ENCODE results near the gene CXXC5.

DNA sequence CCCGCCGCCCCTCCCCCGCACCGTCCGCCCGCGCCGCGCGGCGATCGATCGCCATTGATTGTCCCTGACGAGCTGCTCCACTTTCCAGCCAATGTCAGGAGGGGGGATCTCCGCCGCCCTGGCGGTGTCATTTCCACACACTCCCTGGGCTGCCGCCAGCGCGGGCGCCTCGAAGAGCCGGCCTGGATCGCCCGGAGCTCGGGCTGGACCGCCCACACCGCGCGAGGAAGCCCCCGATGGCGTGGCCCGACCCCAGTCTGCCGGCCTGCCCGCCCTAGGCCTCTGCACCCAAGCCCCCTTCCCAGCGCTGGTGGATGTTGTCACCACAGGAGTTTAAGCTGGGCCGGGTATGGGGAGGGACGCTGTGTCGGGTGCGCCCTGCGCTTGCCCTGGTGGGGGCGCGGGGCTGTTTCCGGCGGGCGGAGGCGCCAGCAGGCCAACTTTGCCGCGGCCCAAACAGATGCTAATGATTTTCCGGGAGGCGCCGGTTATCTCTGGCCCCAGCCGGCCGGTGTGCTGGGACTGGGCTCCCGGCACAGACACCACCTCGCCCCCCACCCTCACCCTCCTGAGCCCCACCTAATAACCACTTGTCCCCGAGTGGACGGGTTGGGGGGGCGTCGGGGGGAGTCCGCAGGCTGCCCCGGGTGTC, 10.6 kb upstream of the CXXC5 start:
- TF ChIP-seq EZH2 (IDR thresholded peaks at IDR 0.05; ENCODE audit: insufficient read depth, poor library complexity, severe bottlenecking) = no peak
- no peak for TF ChIP-seq EZH2phosphoT487 (IDR thresholded peaks at IDR 0.05; ENCODE audit: insufficient read depth, low read depth)

Data from GM23248 (cell line).